Ecto neural progenitor cell (in vitro differentiated cells): ENCODE results near the gene EXOSC2.

Experiments
- DNase-seq: peaks from one replicate; pipeline ENCODE4 v3.0.0-alpha.2; 2018; ENCODE audit warnings: low spot score

The EXOSC2 gene

DNA sequence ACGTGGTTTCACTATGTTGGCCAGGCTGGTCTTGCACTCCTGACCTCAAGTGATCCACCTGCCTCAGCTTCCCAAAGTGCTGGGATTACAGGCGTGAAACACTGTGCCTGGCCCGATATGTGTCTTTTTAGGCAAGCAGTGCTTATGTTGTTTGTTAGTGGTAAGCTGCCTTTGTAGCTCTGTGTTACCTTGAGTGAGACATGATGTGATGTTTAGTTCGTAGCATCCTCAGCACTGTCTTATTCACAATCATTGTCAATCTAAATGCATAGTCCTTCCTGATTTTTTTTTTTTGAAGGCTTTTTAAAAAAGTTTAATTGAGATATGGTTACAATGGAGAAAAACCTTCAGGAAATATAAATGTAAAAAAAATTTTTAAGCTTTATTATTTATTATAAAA is 45.5 kb downstream of the EXOSC2 start:
- no peak for DNase-seq

- no peak for DNase-seq
Observed at GRCh38 chr9:130740218-130741023, 46.8 kb downstream of the EXOSC2 start.

DNA sequence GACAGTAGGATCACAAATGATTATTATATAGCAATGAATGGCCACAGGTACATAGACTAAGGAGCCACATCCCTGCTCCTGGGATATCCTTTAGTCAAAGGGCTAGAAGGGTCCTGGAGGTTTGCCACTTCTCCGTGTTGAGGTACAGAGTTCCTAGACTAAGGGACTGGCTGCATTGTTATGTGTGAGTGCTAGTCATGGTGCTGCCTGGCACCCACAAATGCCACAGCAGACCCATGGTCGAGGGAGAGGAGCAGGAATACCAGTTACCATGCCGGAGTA is 47.4 kb downstream of the EXOSC2 start:
- no peak for DNase-seq

GRCh38 chr9:130741831-130742449 is 48.4 kb downstream of the EXOSC2 start:
- no peak for DNase-seq

DNA sequence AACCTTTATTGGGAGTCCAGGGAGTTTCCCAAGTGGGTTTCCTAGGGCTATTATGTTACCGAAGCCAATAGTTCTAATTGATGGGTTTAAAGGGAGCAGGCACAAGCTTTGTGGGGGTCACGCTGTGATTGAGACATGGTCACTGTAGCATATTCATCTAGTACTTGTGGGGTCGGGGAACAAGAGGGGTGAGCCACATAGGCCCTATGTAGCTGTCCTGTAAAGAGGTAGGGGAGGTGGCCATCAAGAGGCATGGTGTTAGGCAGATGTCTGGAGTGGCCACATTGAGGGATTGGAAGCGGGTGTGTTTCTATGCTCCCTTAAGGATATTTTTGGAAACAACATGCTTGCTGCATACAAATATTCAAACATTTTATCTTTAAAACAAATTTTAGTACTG is 50.1 kb downstream of the EXOSC2 start:
- no peak for DNase-seq

DNA sequence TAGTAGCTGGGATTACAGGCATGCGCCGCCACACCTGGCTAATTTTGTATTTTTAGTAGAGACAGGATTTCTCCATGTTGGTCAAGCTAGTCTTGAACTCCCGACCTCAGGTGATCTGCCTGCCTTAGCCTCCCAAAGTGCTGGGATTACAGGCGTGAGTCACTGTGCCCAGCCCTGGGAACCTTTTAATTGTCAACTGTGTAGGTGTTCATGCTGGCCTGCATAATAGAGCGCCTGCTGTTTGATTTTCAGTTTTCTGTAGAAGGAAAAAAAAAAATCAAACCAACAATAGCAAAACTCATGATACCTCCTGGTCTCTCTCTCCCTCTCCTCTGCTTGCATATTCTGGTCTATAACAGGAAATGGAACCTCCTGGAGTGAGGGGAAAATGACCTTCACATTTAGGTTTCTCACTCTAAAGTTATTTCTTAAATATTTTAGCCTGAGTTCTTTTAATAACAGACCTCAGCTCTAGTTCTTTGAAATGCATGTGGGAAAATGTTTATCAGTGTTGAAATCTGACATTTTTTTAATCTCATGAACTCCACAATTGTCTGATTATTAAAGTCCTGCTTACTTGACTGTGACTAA is 51.7 kb downstream of the EXOSC2 start:
- DNase-seq = no peak

DNA sequence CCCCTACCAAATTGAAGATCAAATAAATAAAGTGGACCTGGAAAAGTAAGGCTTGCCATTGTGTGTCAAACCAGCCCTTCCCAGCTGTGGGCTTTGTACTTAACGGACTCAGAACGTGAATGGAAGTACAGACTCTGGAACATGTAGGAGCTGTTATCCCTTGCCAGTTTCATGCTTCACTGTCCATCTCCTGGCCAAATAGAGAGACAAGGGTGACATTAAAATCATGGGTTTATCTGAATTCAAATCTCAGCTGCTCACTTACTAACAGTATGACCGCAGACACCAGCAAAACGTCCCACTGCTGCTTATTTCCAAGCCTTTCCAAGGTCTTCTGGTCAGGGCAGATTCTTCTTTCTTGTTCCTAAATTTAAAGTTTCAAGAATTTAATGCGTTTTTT is 52.2 kb downstream of the EXOSC2 start:
- DNase-seq = no peak

GRCh38 chr9:130746434-130747212 is 53.0 kb downstream of the EXOSC2 start:
- DNase-seq = no peak

DNA sequence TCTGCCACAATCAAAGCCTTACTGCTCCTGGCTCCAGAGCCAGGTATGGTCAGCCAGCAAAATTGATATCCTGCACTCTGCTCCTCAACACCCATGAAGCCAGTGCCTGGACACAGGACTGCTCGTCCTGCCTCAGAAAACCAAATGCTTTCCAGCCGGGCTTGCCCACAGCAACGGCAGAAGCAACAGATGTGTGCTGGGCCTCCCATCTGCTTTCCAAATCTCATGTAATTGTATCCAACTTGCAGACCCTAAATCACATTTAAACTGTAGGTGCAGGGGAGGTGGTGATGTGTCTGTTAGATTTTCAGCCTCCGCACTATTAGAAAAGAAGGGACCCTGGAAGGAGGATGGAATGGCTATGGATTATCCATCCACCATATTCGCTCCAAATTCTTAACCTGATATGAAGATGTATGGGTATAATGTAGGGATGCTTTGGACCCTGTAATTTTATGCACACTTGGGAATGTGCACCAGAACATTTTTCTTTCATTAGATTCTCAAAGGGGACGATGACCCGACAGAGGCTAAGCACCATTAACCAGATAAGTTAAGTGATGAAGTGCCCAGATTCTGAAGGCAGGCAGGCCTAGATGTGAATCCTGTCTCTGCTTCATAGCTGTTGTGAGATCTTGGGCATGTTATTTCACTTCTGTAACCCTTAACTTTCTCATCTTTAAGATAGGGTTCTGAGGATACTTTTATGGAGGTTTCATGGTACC is 58.2 kb downstream of the EXOSC2 start:
- DNase-seq = no peak
